ENCODE data around the gene GABBR2.

- TF ChIP-seq EZH2 (IDR thresholded peaks at IDR 0.05; ENCODE audit: borderline replicate concordance, low read length) (no peak), CTCF (conservative IDR thresholded peaks at IDR 0.05 in 1 of 2, IDR thresholded peaks at IDR 0.05 in 1 of 2; ENCODE audit: extremely low read depth in 1 of 2, insufficient read depth in 1 of 2, low read depth in 1 of 2, low read length in 2 of 2) (no peak)
Observed at GRCh38 chr9:98547606-98548005, 161.1 kb downstream of the GABBR2 start.

All from mammary epithelial cell (primary cell).